Chondrocyte (in vitro differentiated cells): Measurements from ENCODE around the gene NELL2. TPM values are rescaled to one million over a fixed set of nuclear protein-coding genes. Genes with fewer than 3 reads are reported as not detected.

Source experiments
- DNase-seq: peaks from one replicate; pipeline ENCODE4 v3.0.0; 2021; ENCODE audit warnings: mixed read lengths, low spot score
- H3K27ac Mint-ChIP-seq: one replicate; pipeline ENCODE4 v1.8.0; 2021; ENCODE audit warnings: mild to moderate bottlenecking, moderate library complexity, mixed read lengths; ENCODE audit not compliant: unreplicated experiment
- H3K27me3 Mint-ChIP-seq: 2 replicates; pipeline ENCODE4 v1.8.0; 2021; ENCODE audit warnings: low read depth, mixed read lengths
- H3K36me3 Mint-ChIP-seq: 2 replicates; pipeline ENCODE4 v1.8.0; 2021; ENCODE audit warnings: low read depth, mixed read lengths
- H3K4me1 Mint-ChIP-seq: 2 replicates; pipeline ENCODE4 v1.8.0; 2021; ENCODE audit warnings: low read depth, mild to moderate bottlenecking, mixed read lengths
- H3K4me3 Mint-ChIP-seq: one replicate; pipeline ENCODE4 v1.8.0; 2021; ENCODE audit warnings: mild to moderate bottlenecking, moderate library complexity, mixed read lengths; ENCODE audit not compliant: unreplicated experiment
- H3K9me3 Mint-ChIP-seq: 2 replicates; pipeline ENCODE4 v1.8.0; 2021; ENCODE audit warnings: low read depth, mixed read lengths
- total RNA-seq: library from RNA; stranded (reverse); gene quantifications from 3 replicates; pipeline ENCODE4 v1.2.1, GENCODE V29; 2021
- TF ChIP-seq, protein P1 (sequence below): fragments of 200-600 bp; sonication (generic); IDR thresholded peaks from 2 replicates; pipeline ENCODE4 v1.5.0; 2021; ENCODE audit warnings: antibody characterized with exemption, mild to moderate bottlenecking, moderate library complexity

Gene NELL2
- total RNA-seq, 1 donor from 2014 or later: not detected

DNA sequence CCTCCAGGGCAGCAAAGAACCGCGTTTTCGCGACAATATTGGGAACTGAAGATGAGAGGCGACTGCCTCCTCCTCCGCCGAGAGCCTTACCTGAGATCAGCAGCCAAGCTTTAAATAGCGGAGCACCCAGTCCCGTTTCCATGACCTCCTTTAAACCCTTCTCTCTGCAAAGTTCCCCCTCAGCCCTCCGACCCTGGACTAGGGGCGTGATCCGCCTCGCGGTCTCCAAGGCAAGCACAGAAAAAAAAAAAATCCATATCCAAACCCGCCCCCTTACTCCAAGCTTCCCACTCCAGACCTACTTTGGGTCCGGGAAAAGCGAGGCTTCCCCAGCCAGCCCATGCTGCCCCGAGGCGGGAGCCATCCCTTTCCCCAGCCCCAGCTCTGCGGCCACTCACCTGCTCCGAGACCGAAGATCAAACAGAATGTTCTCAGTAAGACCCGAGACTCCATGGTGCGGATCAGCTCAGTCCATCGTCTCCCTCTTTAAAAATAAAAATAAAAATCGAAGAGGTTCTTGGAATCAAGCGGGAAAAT lies 630 bp downstream of the NELL2 start:
- no peaks in the 10 kb centered on the region for H3K36me3 Mint-ChIP-seq
- H3K9me3 Mint-ChIP-seq: peaks cover 18% of the 10 kb centered on the region
- H3K4me1 Mint-ChIP-seq: peaks cover 20% of the 10 kb centered on the region
- no peak for DNase-seq
- TF ChIP-seq, protein P1, sequence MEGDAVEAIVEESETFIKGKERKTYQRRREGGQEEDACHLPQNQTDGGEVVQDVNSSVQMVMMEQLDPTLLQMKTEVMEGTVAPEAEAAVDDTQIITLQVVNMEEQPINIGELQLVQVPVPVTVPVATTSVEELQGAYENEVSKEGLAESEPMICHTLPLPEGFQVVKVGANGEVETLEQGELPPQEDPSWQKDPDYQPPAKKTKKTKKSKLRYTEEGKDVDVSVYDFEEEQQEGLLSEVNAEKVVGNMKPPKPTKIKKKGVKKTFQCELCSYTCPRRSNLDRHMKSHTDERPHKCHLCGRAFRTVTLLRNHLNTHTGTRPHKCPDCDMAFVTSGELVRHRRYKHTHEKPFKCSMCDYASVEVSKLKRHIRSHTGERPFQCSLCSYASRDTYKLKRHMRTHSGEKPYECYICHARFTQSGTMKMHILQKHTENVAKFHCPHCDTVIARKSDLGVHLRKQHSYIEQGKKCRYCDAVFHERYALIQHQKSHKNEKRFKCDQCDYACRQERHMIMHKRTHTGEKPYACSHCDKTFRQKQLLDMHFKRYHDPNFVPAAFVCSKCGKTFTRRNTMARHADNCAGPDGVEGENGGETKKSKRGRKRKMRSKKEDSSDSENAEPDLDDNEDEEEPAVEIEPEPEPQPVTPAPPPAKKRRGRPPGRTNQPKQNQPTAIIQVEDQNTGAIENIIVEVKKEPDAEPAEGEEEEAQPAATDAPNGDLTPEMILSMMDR: no peak
- H3K4me3 Mint-ChIP-seq: peak overlapping the region; percentile 75
- peaks cover 58% of the 10 kb centered on the region for H3K27me3 Mint-ChIP-seq
- H3K27ac Mint-ChIP-seq: no peak overlapping the region

- Mint-ChIP-seq H3K27me3 (peaks cover 62% of the 10 kb centered on the region), H3K27ac (no peak overlapping the region)
Measured at GRCh38 chr12:44874981-44875416, 1.1 kb downstream of the NELL2 start.

DNA sequence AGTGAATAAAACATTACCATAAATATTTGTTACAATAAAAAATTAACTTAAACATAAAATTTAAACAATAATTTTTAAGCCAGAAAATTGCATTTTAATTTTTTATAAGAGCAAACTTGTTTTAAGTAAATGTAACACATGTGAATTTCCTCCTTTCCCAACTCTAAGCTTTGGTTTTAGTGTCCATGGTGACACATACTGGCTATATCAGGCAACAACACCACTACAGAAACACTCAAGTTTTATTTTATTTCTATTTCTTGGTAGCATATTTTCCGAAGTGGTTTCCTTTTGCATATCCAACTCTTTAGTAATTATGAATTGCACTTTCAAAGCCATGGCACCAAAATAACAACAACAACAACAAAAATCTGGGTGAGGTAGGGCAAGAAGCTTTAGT lies 2.2 kb downstream of the NELL2 start:
- no peak overlapping the region for H3K4me3 Mint-ChIP-seq
- H3K27me3 Mint-ChIP-seq: peaks cover 57% of the 10 kb centered on the region
- DNase-seq: no peak
- no peak overlapping the region for H3K27ac Mint-ChIP-seq
- peaks cover 20% of the 10 kb centered on the region for H3K4me1 Mint-ChIP-seq
- peaks cover 1% of the 10 kb centered on the region for H3K36me3 Mint-ChIP-seq
- H3K9me3 Mint-ChIP-seq: peaks cover 26% of the 10 kb centered on the region
- TF ChIP-seq, protein P1: peak; percentile 77

More at GRCh38 chr12:44874981-44875416, 1.1 kb downstream of the NELL2 start:
- Mint-ChIP-seq H3K4me3 (peak overlapping the region; percentile 75), H3K36me3 (no peaks in the 10 kb centered on the region), H3K9me3 (peaks cover 19% of the 10 kb centered on the region), H3K4me1 (peaks cover 20% of the 10 kb centered on the region)
- TF ChIP-seq, protein P1: no peak
- DNase-seq: no peak

DNA sequence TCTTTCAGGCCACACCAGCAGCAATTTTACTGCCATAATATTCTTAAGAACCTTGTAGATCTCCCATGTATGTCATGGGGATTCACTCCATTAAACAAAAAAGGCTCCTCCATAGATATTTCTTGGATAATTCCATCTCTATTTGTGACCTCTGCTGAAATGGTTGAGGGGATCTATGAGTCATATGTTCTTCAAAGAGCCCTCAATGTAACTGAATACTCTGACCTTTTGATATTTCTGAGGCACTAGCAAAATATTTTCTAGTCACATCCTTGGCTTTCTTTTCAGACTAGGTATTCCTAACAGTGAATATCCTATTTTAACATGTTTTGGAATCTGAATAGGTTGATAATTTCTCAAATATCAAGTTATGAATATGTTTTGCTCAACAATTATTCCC lies 6.6 kb downstream of the NELL2 start:
- TF ChIP-seq, protein P1: no peak

GRCh38 chr12:44863867-44864266 lies 12.2 kb downstream of the NELL2 start:
- DNase-seq: no peak
- Mint-ChIP-seq H3K36me3 (no peaks in the 10 kb centered on the region), H3K4me3 (no peak overlapping the region), H3K4me1 (no peaks in the 10 kb centered on the region), H3K9me3 (peaks cover 29% of the 10 kb centered on the region), H3K27me3 (peaks cover 9% of the 10 kb centered on the region), H3K27ac (no peak overlapping the region)
- TF ChIP-seq, protein P1: no peak

More for the DNA sequence above, 6.6 kb downstream of the NELL2 start:
- DNase-seq: no peak
- Mint-ChIP-seq H3K27me3 (peaks cover 30% of the 10 kb centered on the region), H3K4me1 (no peaks in the 10 kb centered on the region), H3K27ac (no peak overlapping the region), H3K4me3 (no peak overlapping the region), H3K9me3 (peaks cover 33% of the 10 kb centered on the region), H3K36me3 (peaks cover 1% of the 10 kb centered on the region)
